Spinal cord (tissue), 10 donors: ENCODE data around the gene CTNNBIP1. TPM values are rescaled to one million over a fixed set of nuclear protein-coding genes. Genes with fewer than 3 reads are reported as not detected.

Source experiments
- DNase-seq, 6 donors: peaks; one replicate each; pipeline versions ENCODE4 v3.0.0 to v3.0.0-alpha.2; 2013 to 2015; ENCODE audit warnings: low spot score in 6 of 6, low read depth in 4 of 6
- H3K27ac ChIP-seq: one replicate; pipeline ENCODE4 v1.5.1; 2013; ENCODE audit warnings: low read depth, low read length, control low read depth
- H3K27me3 ChIP-seq: one replicate; pipeline ENCODE4 v1.6.1; 2013; ENCODE audit warnings: low read length; ENCODE audit not compliant: control insufficient read depth, insufficient read depth
- H3K36me3 ChIP-seq: one replicate; pipeline ENCODE4 v1.6.1; 2013; ENCODE audit warnings: low read length; ENCODE audit not compliant: control insufficient read depth, insufficient read depth
- H3K4me1 ChIP-seq: one replicate; pipeline ENCODE4 v1.6.1; 2013; ENCODE audit warnings: low read length; ENCODE audit not compliant: control insufficient read depth, insufficient read depth
- H3K4me3 ChIP-seq: one replicate; pipeline ENCODE4 v1.5.1; 2013; ENCODE audit warnings: low read depth, low read length, control low read depth
- H3K9me3 ChIP-seq: one replicate; pipeline ENCODE4 v1.6.1; 2013; ENCODE audit warnings: low read length; ENCODE audit not compliant: control insufficient read depth, insufficient read depth
- WGBS: methylation state at CpG from one replicate; pipeline ENCODE4 v1.1.5; 2013; ENCODE audit warnings: missing lambda C conversion rate; ENCODE audit not compliant: insufficient coverage; 5-methylcytosine and 5-hydroxymethylcytosine counted together
- long read RNA-seq, 4 donors: transcript quantifications; one replicate each; lab custom pipeline, GENCODE V29; 2026
- polyA plus RNA-seq, 2 donors: library from polyadenylated mRNA; unstranded; fragments of 120-200 nt; gene quantifications; one replicate each; pipeline ENCODE4 v1.2.1, GENCODE V29; 2013; ENCODE audit not compliant: insufficient read length in 2 of 2
- total RNA-seq, 2 donors: library from RNA; depleted of rRNA in 1 of 2; stranded (reverse); fragments of 120-200 nt in 1 of 2; fragments of >200 nt in 1 of 2; gene quantifications; one replicate each; pipeline versions ENCODE4 v1.2.3 to v1.2.4, GENCODE V29; 2013 to 2014
- donor health status: healthy.

CTNNBIP1 gene
- total RNA-seq (10 to 100 TPM; 30.1 to 46.4 TPM), polyA plus RNA-seq (10 to 100 TPM; 61.9 to 69.5 TPM)
- long read RNA-seq, donor 1, transcript CTNNBIP1-204 (5 exons, 1,206 nt): major isoform, 43 of 60 reads
- long read RNA-seq, donor 1, partial matches to known transcripts: 17 of 60 reads
- long read RNA-seq, donor 1, other reads (novel, unspliced or antisense): 0 of 60 reads
- long read RNA-seq, donor 2, transcript CTNNBIP1-204 (5 exons, 1,206 nt): major isoform, 16 of 16 reads
- long read RNA-seq, donor 2, partial matches to known transcripts: 0 of 16 reads
- long read RNA-seq, donor 2, other reads (novel, unspliced or antisense): 0 of 16 reads
- long read RNA-seq, donor 3, transcript CTNNBIP1-204 (5 exons, 1,206 nt): major isoform, 28 of 28 reads
- long read RNA-seq, donor 3, partial matches to known transcripts: 0 of 28 reads
- long read RNA-seq, donor 3, other reads (novel, unspliced or antisense): 0 of 28 reads
- long read RNA-seq, donor 4, transcript CTNNBIP1-204 (5 exons, 1,206 nt): major isoform, 46 of 66 reads
- long read RNA-seq, donor 4, partial matches to known transcripts: 17 of 66 reads
- long read RNA-seq, donor 4, other reads (novel, unspliced or antisense): 0 of 66 reads

GRCh38 chr1:9910076-9910422, at the start of gene CTNNBIP1:
TSS of gene CTNNBIP1 (minus strand) at chr1:9910269. CDS start at chr1:9872064, 38,205 bp downstream.
- Histone ChIP-seq H3K27ac (peak within 1 kb of the TSS; percentile 95), H3K4me1 (peaks cover 14% of the 10 kb centered on the region), H3K9me3 (no peaks in the 10 kb centered on the region), H3K36me3 (no peaks in the 10 kb centered on the region), H3K4me3 (peak within 1 kb of the TSS; percentile 71), H3K27me3 (no peaks in the 10 kb centered on the region)
- no peak for DNase-seq
- under 1% methylated on average over 55 of the region's 55 CpGs for WGBS

- no peak overlapping the region for H3K27ac ChIP-seq
- WGBS: 100% methylated on average over 2 of the region's 8 CpGs
- peaks cover 2% of the 10 kb centered on the region for H3K36me3 ChIP-seq
- no peaks in the 10 kb centered on the region for H3K27me3 ChIP-seq
- H3K4me3 ChIP-seq: no peak overlapping the region
- H3K4me1 ChIP-seq: no peaks in the 10 kb centered on the region
- no peak for DNase-seq
- no peaks in the 10 kb centered on the region for H3K9me3 ChIP-seq
These were observed 47.7 kb upstream of the CTNNBIP1 start for GRCh38 chr1:9957726-9958125.

- 96% methylated on average over 2 of the region's 2 CpGs for WGBS
- Histone ChIP-seq H3K36me3 (peaks cover 6% of the 10 kb centered on the region), H3K4me3 (no peak overlapping the region), H3K27me3 (no peaks in the 10 kb centered on the region), H3K27ac (no peak overlapping the region), H3K9me3 (no peaks in the 10 kb centered on the region), H3K4me1 (peaks cover 17% of the 10 kb centered on the region)
- DNase-seq: no peak
These were observed 36.2 kb upstream of the CTNNBIP1 start for GRCh38 chr1:9946315-9946714.

GRCh38 chr1:9942939-9943788, 33.1 kb upstream of the CTNNBIP1 start, which contains the start of the genes LZIC and NMNAT1:
TSS of gene LZIC (minus strand) at chr1:9943391. CDS start at chr1:9936619, 6,772 bp downstream.
TSS of gene NMNAT1 (plus strand) at chr1:9943475. CDS start at chr1:9972074, 28,599 bp downstream.
- H3K9me3 ChIP-seq: no peaks in the 10 kb centered on the region
- H3K27ac ChIP-seq: peak within 1 kb of the TSS; percentile 90
- peaks cover 10% of the 10 kb centered on the region for H3K4me1 ChIP-seq
- DNase-seq: peak; percentile 80 to 97 (median 84)
- 0% methylated on average over 51 of the region's 53 CpGs for WGBS
- H3K27me3 ChIP-seq: no peaks in the 10 kb centered on the region
- peaks cover 20% of the 10 kb centered on the region for H3K36me3 ChIP-seq
- H3K4me3 ChIP-seq: peak within 1 kb of the TSS; percentile 90

- peak in 4 of 6 donors; percentile 17 to 79 (median 55) for DNase-seq
- Histone ChIP-seq H3K9me3 (no peaks in the 10 kb centered on the region), H3K27ac (peak overlapping the region; percentile 90), H3K4me3 (peak overlapping the region; percentile 90), H3K36me3 (peaks cover 22% of the 10 kb centered on the region), H3K4me1 (peaks cover 10% of the 10 kb centered on the region), H3K27me3 (no peaks in the 10 kb centered on the region)
- 1% methylated on average over 7 of the region's 14 CpGs for WGBS
These were observed 32.4 kb upstream of the CTNNBIP1 start for GRCh38 chr1:9942399-9942938.

GRCh38 chr1:9929431-9930385, 19.6 kb upstream of the CTNNBIP1 start:
- H3K36me3 ChIP-seq: peaks cover 41% of the 10 kb centered on the region
- 77% methylated on average over 7 of the region's 15 CpGs for WGBS

GRCh38 chr1:9927259-9927658, 17.2 kb upstream of the CTNNBIP1 start:
- Histone ChIP-seq H3K4me3 (no peak overlapping the region), H3K36me3 (peaks cover 26% of the 10 kb centered on the region), H3K27ac (no peak overlapping the region), H3K4me1 (peaks cover 4% of the 10 kb centered on the region), H3K27me3 (no peaks in the 10 kb centered on the region), H3K9me3 (no peaks in the 10 kb centered on the region)
- no peak for DNase-seq
- 88% methylated on average over 2 of the region's 5 CpGs for WGBS

More at GRCh38 chr1:9929431-9930385, 19.6 kb upstream of the CTNNBIP1 start:
- peak overlapping the region; percentile 57 for H3K27ac ChIP-seq
- H3K27me3 ChIP-seq: no peaks in the 10 kb centered on the region
- no peaks in the 10 kb centered on the region for H3K9me3 ChIP-seq
- no peak overlapping the region for H3K4me3 ChIP-seq
- peak in 2 of 6 donors; percentile 27 to 53 for DNase-seq
- H3K4me1 ChIP-seq: no peaks in the 10 kb centered on the region

- H3K9me3 ChIP-seq: no peaks in the 10 kb centered on the region
- H3K27ac ChIP-seq: no peak overlapping the region
- no peaks in the 10 kb centered on the region for H3K27me3 ChIP-seq
- H3K36me3 ChIP-seq: no peaks in the 10 kb centered on the region
- peak in 2 of 6 donors; percentile 25 to 87 for DNase-seq
- H3K4me1 ChIP-seq: peaks cover 4% of the 10 kb centered on the region
- WGBS: 14% methylated on average over 3 of the region's 5 CpGs
- no peak overlapping the region for H3K4me3 ChIP-seq
These were observed 12.3 kb upstream of the CTNNBIP1 start for GRCh38 chr1:9922342-9922741.
